Measurements from ENCODE around the gene GPSM1.

DNA sequence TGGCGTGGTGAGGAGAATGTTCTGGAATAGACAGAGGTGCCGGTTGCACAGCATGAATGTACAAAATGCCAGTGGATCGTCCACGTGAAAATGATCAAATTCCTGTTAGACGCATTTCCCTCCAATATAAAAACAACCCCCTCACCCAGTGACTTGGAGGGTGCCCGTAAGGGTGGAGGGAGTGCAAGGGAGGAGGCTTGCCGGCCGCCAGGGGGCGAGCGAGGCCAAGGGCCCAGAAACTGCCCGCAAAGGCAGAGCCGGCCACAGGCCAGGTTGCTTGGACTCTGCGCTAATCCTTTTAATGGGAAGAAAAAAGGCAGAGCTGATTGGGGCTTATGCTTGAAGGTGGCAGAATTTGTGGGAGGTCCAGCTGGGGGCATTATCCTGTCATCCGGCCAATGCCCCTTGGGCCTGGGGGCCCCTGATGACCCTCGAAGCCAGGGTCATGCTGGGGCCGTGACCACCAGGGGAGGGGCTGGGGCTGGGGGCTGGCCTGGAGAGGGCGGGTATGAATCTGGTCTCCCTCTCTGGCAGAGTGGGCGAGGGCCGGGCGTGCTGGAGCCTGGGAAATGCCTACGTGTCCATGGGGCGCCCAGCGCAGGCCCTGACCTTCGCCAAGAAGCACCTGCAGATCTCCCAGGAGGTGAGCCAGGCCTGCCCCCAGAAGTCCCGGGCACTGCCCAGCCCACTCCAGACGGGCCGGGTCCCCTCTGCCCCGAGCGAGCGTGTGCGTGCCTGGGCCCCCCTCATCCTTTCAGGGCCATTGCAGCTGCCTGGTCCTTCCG lies 12.0 kb downstream of the GPSM1 start:
- TF ChIP-seq EZH2phosphoT487 (IDR thresholded peaks at IDR 0.05; ENCODE audit: borderline replicate concordance) = no peak
- TF ChIP-seq, protein P1, sequence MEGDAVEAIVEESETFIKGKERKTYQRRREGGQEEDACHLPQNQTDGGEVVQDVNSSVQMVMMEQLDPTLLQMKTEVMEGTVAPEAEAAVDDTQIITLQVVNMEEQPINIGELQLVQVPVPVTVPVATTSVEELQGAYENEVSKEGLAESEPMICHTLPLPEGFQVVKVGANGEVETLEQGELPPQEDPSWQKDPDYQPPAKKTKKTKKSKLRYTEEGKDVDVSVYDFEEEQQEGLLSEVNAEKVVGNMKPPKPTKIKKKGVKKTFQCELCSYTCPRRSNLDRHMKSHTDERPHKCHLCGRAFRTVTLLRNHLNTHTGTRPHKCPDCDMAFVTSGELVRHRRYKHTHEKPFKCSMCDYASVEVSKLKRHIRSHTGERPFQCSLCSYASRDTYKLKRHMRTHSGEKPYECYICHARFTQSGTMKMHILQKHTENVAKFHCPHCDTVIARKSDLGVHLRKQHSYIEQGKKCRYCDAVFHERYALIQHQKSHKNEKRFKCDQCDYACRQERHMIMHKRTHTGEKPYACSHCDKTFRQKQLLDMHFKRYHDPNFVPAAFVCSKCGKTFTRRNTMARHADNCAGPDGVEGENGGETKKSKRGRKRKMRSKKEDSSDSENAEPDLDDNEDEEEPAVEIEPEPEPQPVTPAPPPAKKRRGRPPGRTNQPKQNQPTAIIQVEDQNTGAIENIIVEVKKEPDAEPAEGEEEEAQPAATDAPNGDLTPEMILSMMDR (IDR thresholded peaks at IDR 0.05 in 2 of 3, conservative IDR thresholded peaks at IDR 0.05 in 1 of 3; ENCODE audit: borderline replicate concordance in 1 of 3, insufficient read depth in 1 of 3, low read depth in 2 of 3, low read length in 2 of 3) = peak in 2 of 3 experiments; percentile 99; a peak in 4 of 6 replicates
- no peak for TF ChIP-seq ZFX (IDR thresholded peaks at IDR 0.05)
- no peak for TF ChIP-seq EGR1 (IDR thresholded peaks at IDR 0.05; ENCODE audit: low read depth)

Measured in HCT116 (cell line).